Astrocyte (in vitro differentiated cells and primary cell): ENCODE data around the gene SLC12A3. TPM values are rescaled to one million over a fixed set of nuclear protein-coding genes. Genes with fewer than 3 reads are reported as not detected.

ENCODE experiments used
- DNase-seq: peaks from one replicate; pipeline ENCODE4 v3.0.0-alpha.2; 2010; ENCODE audit warnings: low read depth
- FAIRE-seq: peaks from 2 replicates; lab custom pipeline; 2011; peaks lifted over from hg19 to GRCh38; lab: Jason Lieb, UNC
- H2AFZ ChIP-seq: 2 replicates; pipeline ENCODE4 v1.6.0; 2012; ENCODE audit warnings: low read depth, low read length, inconsistent platforms
- H3K27ac ChIP-seq: 2 replicates; pipeline ENCODE4 v1.5.1; 2011; ENCODE audit warnings: low read depth, low read length, inconsistent platforms
- H3K27me3 ChIP-seq: 2 replicates; pipeline ENCODE4 v1.6.0; 2011; ENCODE audit warnings: low read length, inconsistent platforms; ENCODE audit not compliant: insufficient read depth
- H3K36me3 ChIP-seq: 2 replicates; pipeline ENCODE4 v1.5.1; 2011; ENCODE audit warnings: low read length, inconsistent platforms; ENCODE audit not compliant: insufficient read depth
- H3K4me1 ChIP-seq: 2 replicates; pipeline ENCODE4 v1.5.1; 2011; ENCODE audit warnings: low read length, inconsistent platforms; ENCODE audit not compliant: insufficient read depth
- H3K4me2 ChIP-seq: 2 replicates; pipeline ENCODE4 v1.6.0; 2012; ENCODE audit warnings: low read length, inconsistent platforms
- H3K4me3 ChIP-seq: 2 replicates; pipeline ENCODE4 v1.5.1; 2011; ENCODE audit warnings: low read depth, mild to moderate bottlenecking, low read length, inconsistent platforms; ENCODE audit not compliant: insufficient read depth
- H3K79me2 ChIP-seq: 2 replicates; pipeline ENCODE4 v1.6.0; 2012; ENCODE audit warnings: mild to moderate bottlenecking, low read length, inconsistent platforms; ENCODE audit not compliant: insufficient read depth
- H3K9ac ChIP-seq: 2 replicates; pipeline ENCODE4 v1.6.0; 2012; ENCODE audit warnings: mild to moderate bottlenecking, low read length, inconsistent platforms
- H3K9me3 ChIP-seq: 2 replicates; pipeline ENCODE4 v1.5.1; 2012; ENCODE audit warnings: low read depth, mild to moderate bottlenecking, low read length, inconsistent platforms; ENCODE audit not compliant: insufficient read depth
- H4K20me1 ChIP-seq: 2 replicates; pipeline ENCODE4 v1.6.0; 2012; ENCODE audit warnings: low read length, inconsistent platforms; ENCODE audit not compliant: insufficient read depth
- H3K27ac Mint-ChIP-seq: one replicate; pipeline ENCODE4 v1.8.0; 2021; ENCODE audit warnings: mild to moderate bottlenecking, mixed read lengths; ENCODE audit not compliant: unreplicated experiment
- H3K27me3 Mint-ChIP-seq: one replicate; pipeline ENCODE4 v1.8.0; 2021; ENCODE audit warnings: low read depth, mixed read lengths; ENCODE audit not compliant: unreplicated experiment
- H3K36me3 Mint-ChIP-seq: one replicate; pipeline ENCODE4 v1.8.0; 2021; ENCODE audit warnings: low read depth, mixed read lengths; ENCODE audit not compliant: unreplicated experiment
- H3K4me1 Mint-ChIP-seq: one replicate; pipeline ENCODE4 v1.8.0; 2021; ENCODE audit warnings: low read depth, mixed read lengths; ENCODE audit not compliant: unreplicated experiment
- H3K4me3 Mint-ChIP-seq: one replicate; pipeline ENCODE4 v1.8.0; 2021; ENCODE audit warnings: mild to moderate bottlenecking, moderate library complexity, mixed read lengths; ENCODE audit not compliant: unreplicated experiment
- H3K9me3 Mint-ChIP-seq: one replicate; pipeline ENCODE4 v1.8.0; 2021; ENCODE audit warnings: mild to moderate bottlenecking, mixed read lengths; ENCODE audit not compliant: unreplicated experiment
- EZH2 ChIP-seq: IDR thresholded peaks from 2 replicates; pipeline ENCODE4 v1.6.1; 2012; ENCODE audit warnings: mild to moderate bottlenecking, low read length, inconsistent platforms; ENCODE audit not compliant: insufficient read depth
- total RNA-seq: library from RNA; stranded (reverse); gene quantifications from 2 replicates; pipeline ENCODE4 v1.2.1, GENCODE V29; 2021
- TF ChIP-seq, protein P1 (sequence below): IDR thresholded peaks from 2 replicates; pipeline ENCODE4 v1.5.1; 2011; ENCODE audit warnings: low read depth, mild to moderate bottlenecking, inconsistent platforms, low read length, moderate library complexity; ENCODE audit not compliant: insufficient read depth

SLC12A3 gene
- total RNA-seq, 1 donor from 2014 or later = 0.18 TPM

DNA sequence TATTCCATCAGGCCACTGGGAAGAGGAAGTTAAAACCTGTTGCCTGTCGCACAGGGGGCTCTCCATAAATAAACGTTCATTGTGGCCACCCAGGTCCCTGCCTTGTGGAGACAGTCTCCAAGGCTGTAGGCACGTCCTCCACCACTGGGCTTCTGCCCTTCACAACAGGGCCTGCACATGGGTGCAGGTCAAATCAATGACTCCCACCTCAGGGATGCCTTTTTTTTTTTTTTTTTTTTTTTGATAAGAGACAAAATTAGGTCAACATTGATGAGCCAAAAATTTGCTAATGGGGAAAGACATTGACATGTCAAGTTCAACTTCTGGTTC, 12.6 kb upstream of the SLC12A3 start:
- H3K27me3 ChIP-seq = no peaks in the 10 kb centered on the region
- no peaks in the 10 kb centered on the region for H3K36me3 ChIP-seq
- H2AFZ ChIP-seq = no peak overlapping the region
- peaks cover 37% of the 10 kb centered on the region for H3K4me1 Mint-ChIP-seq
- no peaks in the 10 kb centered on the region for H3K36me3 Mint-ChIP-seq
- no peak for TF ChIP-seq EZH2
- TF ChIP-seq, protein P1, sequence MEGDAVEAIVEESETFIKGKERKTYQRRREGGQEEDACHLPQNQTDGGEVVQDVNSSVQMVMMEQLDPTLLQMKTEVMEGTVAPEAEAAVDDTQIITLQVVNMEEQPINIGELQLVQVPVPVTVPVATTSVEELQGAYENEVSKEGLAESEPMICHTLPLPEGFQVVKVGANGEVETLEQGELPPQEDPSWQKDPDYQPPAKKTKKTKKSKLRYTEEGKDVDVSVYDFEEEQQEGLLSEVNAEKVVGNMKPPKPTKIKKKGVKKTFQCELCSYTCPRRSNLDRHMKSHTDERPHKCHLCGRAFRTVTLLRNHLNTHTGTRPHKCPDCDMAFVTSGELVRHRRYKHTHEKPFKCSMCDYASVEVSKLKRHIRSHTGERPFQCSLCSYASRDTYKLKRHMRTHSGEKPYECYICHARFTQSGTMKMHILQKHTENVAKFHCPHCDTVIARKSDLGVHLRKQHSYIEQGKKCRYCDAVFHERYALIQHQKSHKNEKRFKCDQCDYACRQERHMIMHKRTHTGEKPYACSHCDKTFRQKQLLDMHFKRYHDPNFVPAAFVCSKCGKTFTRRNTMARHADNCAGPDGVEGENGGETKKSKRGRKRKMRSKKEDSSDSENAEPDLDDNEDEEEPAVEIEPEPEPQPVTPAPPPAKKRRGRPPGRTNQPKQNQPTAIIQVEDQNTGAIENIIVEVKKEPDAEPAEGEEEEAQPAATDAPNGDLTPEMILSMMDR = no peak
- DNase-seq (no peak), FAIRE-seq (no peak)
- peaks cover 5% of the 10 kb centered on the region for H3K9me3 Mint-ChIP-seq
- H3K4me3 ChIP-seq = no peak overlapping the region
- H3K4me2 ChIP-seq = no peak overlapping the region
- H3K9ac ChIP-seq = no peak overlapping the region
- peaks cover 7% of the 10 kb centered on the region for H3K27me3 Mint-ChIP-seq
- H4K20me1 ChIP-seq = no peaks in the 10 kb centered on the region
- no peak overlapping the region for H3K4me3 Mint-ChIP-seq
- no peaks in the 10 kb centered on the region for H3K79me2 ChIP-seq
- peaks cover 41% of the 10 kb centered on the region for H3K4me1 ChIP-seq
- H3K9me3 ChIP-seq = no peaks in the 10 kb centered on the region
- no peak overlapping the region for H3K27ac Mint-ChIP-seq
- no peak overlapping the region for H3K27ac ChIP-seq

DNA sequence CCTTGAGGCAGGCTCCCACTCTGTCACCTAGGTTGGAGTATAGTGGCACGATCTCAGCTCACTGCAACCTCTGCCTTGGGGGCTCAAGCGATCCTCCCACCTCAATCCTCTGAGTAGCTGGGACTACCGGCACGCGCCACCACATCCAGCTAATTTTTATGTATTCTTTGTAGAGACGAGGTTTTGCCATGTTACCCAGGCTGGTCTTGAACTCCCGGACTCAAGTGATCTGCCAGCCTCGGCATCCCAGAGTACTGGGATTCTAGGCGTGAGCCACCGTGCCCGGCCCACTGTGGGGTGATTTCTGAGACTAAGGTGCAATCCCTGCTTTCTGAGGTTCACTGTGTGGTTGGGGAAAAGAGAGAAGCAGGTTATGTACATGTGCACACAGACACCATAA, 12.0 kb upstream of the SLC12A3 start:
- Mint-ChIP-seq H3K36me3 (no peaks in the 10 kb centered on the region), H3K4me3 (no peak overlapping the region), H3K27ac (no peak overlapping the region), H3K27me3 (peaks cover 7% of the 10 kb centered on the region), H3K9me3 (peaks cover 5% of the 10 kb centered on the region), H3K4me1 (peaks cover 31% of the 10 kb centered on the region)
- no peak overlapping the region for H2AFZ ChIP-seq
- peaks cover 35% of the 10 kb centered on the region for H3K4me1 ChIP-seq
- no peaks in the 10 kb centered on the region for H4K20me1 ChIP-seq
- no peak overlapping the region for H3K4me3 ChIP-seq
- no peak overlapping the region for H3K27ac ChIP-seq
- H3K9me3 ChIP-seq = no peaks in the 10 kb centered on the region
- H3K36me3 ChIP-seq = no peaks in the 10 kb centered on the region
- FAIRE-seq (no peak), DNase-seq (no peak)
- TF ChIP-seq EZH2 = no peak
- TF ChIP-seq, protein P1 = no peak
- no peaks in the 10 kb centered on the region for H3K27me3 ChIP-seq
- no peak overlapping the region for H3K4me2 ChIP-seq
- no peak overlapping the region for H3K9ac ChIP-seq
- H3K79me2 ChIP-seq = no peaks in the 10 kb centered on the region

GRCh38 chr16:56855201-56855600, 9.8 kb upstream of the SLC12A3 start:
- no peak for DNase-seq
- peaks cover 12% of the 10 kb centered on the region for H3K4me1 ChIP-seq
- TF ChIP-seq EZH2 = no peak
- TF ChIP-seq, protein P1 = no peak
- Mint-ChIP-seq H3K27me3 (peaks cover 7% of the 10 kb centered on the region), H3K36me3 (no peaks in the 10 kb centered on the region), H3K27ac (no peak overlapping the region), H3K9me3 (peaks cover 5% of the 10 kb centered on the region), H3K4me3 (no peak overlapping the region), H3K4me1 (peaks cover 9% of the 10 kb centered on the region)
- no peaks in the 10 kb centered on the region for H3K36me3 ChIP-seq
- H3K9me3 ChIP-seq = no peaks in the 10 kb centered on the region
- H3K79me2 ChIP-seq = no peaks in the 10 kb centered on the region
- H4K20me1 ChIP-seq = no peaks in the 10 kb centered on the region
- no peaks in the 10 kb centered on the region for H3K27me3 ChIP-seq
- no peak for FAIRE-seq
- no peak overlapping the region for H3K4me3 ChIP-seq
- H2AFZ ChIP-seq = no peak overlapping the region
- no peak overlapping the region for H3K27ac ChIP-seq
- H3K4me2 ChIP-seq = no peak overlapping the region
- H3K9ac ChIP-seq = no peak overlapping the region
